Esophagus muscularis mucosa (tissue), 4 donors: ENCODE data around the gene NEB.

ENCODE experiments used
- CTCF ChIP-seq, 3 experiments: fragments of 200-600 bp in 2 of 3; fragments of 450-650 bp in 1 of 3; sonication (generic) in 2 of 3; IDR thresholded peaks; one replicate each; pipeline ENCODE4 v1.5.1; 2017 to 2019; ENCODE audit warnings: antibody characterized with exemption in 3 of 3, mild to moderate bottlenecking in 2 of 3, moderate library complexity in 1 of 3
- EP300 ChIP-seq: sonication (generic); formaldehyde crosslinking; IDR thresholded peaks from one replicate; pipeline ENCODE4 v1.6.1; 2017; ENCODE audit warnings: antibody characterized with exemption
- POLR2A ChIP-seq: fragments of 450-650 bp; IDR thresholded peaks from one replicate; pipeline ENCODE4 v1.6.1; 2017; ENCODE audit warnings: antibody characterized with exemption, moderate library complexity, mild to moderate bottlenecking, low read depth

DNA sequence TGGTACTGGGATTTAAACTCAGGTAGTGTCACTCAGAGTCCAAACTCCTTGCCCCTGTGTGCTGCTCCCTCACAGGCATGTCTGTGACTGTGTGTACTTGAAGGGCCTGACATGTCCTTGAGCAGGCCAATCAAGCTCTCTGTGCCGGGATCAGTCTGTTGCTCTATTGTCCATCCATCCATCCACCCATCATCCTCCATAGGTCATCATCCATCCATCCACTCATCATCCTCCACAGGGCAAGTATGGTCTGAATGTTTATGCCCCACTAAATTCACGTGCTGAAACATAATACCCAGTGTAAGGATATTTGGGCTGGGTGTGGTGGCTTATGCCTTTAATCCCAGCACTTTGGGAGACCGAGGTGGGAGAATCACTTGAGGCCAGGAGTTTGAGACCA, 24.5 kb upstream of the NEB start:
- TF ChIP-seq CTCF (IDR thresholded peaks at IDR 0.05), result no peak
- TF ChIP-seq POLR2A, result no peak
- TF ChIP-seq EP300, result no peak
